GM23338 (cell line): ENCODE measurements around the gene PRDM11. TPM values are rescaled to one million over a fixed set of nuclear protein-coding genes. Genes with fewer than 3 reads are reported as not detected.

Experiments
- ATAC-seq: fragments of 200-7000 bp; cut with Tn5 transposase; 3 replicates; pipeline ENCODE4 v1.9.1; 2020
- DNase-seq: peaks from one replicate; pipeline ENCODE4 v3.0.0-alpha.2; 2015; ENCODE audit warnings: low spot score
- H2AFZ ChIP-seq: fragments of 200-600 bp; sonication (generic); 2 replicates; pipeline ENCODE4 v1.8.0; 2016; ENCODE audit warnings: antibody characterized with exemption, mild to moderate bottlenecking, moderate library complexity
- H3F3A ChIP-seq: fragments of 200-600 bp; sonication (generic); replicated peaks from 2 replicates; pipeline ENCODE4 v1.8.0; 2017; ENCODE audit warnings: antibody characterized with exemption, mixed run types, low read depth
- H3K27ac ChIP-seq: fragments of 200-600 bp; sonication (generic); 2 replicates; pipeline ENCODE4 v1.6.1; 2016; ENCODE audit warnings: low read depth
- H3K27me3 ChIP-seq: fragments of 200-600 bp; sonication (generic); 2 replicates; pipeline ENCODE4 v1.8.0; 2016; ENCODE audit warnings: mild to moderate bottlenecking, mixed run types, moderate library complexity; ENCODE audit not compliant: insufficient read depth
- H3K36me3 ChIP-seq: fragments of 200-600 bp; sonication (generic); 2 replicates; pipeline ENCODE4 v1.8.0; 2016; ENCODE audit warnings: mild to moderate bottlenecking; ENCODE audit not compliant: insufficient read depth
- H3K4me1 ChIP-seq: fragments of 200-600 bp; sonication (generic); 2 replicates; pipeline ENCODE4 v1.8.0; 2016; ENCODE audit warnings: mild to moderate bottlenecking, moderate library complexity; ENCODE audit not compliant: insufficient read depth
- H3K4me2 ChIP-seq: fragments of 200-600 bp; sonication (generic); 2 replicates; pipeline ENCODE4 v1.7.1; 2017; ENCODE audit warnings: mixed run types
- H3K4me3 ChIP-seq: fragments of 200-600 bp; sonication (generic); 2 replicates; pipeline ENCODE4 v1.6.1; 2016; ENCODE audit warnings: mixed run types
- H3K79me2 ChIP-seq: fragments of 200-600 bp; sonication (generic); replicated peaks from 2 replicates; pipeline ENCODE4 v1.8.0; 2017; ENCODE audit warnings: mild to moderate bottlenecking; ENCODE audit not compliant: insufficient read depth
- H3K9me2 ChIP-seq: fragments of 200-600 bp; sonication (generic); 2 replicates; pipeline ENCODE4 v1.8.0; 2017; ENCODE audit not compliant: insufficient read depth
- H4K20me1 ChIP-seq: fragments of 200-600 bp; sonication (generic); replicated peaks from 2 replicates; pipeline ENCODE4 v1.8.0; 2017; ENCODE audit warnings: mild to moderate bottlenecking; ENCODE audit not compliant: insufficient read depth
- H3K27ac Mint-ChIP-seq: 2 replicates; pipeline ENCODE4 v1.8.0; 2020; ENCODE audit warnings: inconsistent platforms, mild to moderate bottlenecking, moderate library complexity, mixed read lengths
- H3K27me3 Mint-ChIP-seq: 3 replicates; pipeline ENCODE4 v1.8.0; 2022; ENCODE audit warnings: low read depth, mild to moderate bottlenecking, moderate library complexity, mixed read lengths, inconsistent platforms; ENCODE audit not compliant: insufficient read depth, poor library complexity
- H3K36me3 Mint-ChIP-seq: 3 replicates; pipeline ENCODE4 v1.8.0; 2021; ENCODE audit warnings: low read depth, mild to moderate bottlenecking, inconsistent platforms, moderate library complexity, mixed read lengths
- H3K4me1 Mint-ChIP-seq: 3 replicates; pipeline ENCODE4 v1.8.0; 2020; ENCODE audit warnings: mild to moderate bottlenecking, inconsistent platforms, mixed read lengths
- H3K4me3 Mint-ChIP-seq: 3 replicates; pipeline ENCODE4 v1.8.0; 2021; ENCODE audit warnings: moderate library complexity, mild to moderate bottlenecking, inconsistent platforms, mixed read lengths
- H3K9me3 Mint-ChIP-seq: 3 replicates; pipeline ENCODE4 v1.8.0; 2020; ENCODE audit warnings: moderate library complexity, mild to moderate bottlenecking, inconsistent platforms, mixed read lengths
- ETS1 ChIP-seq: IDR thresholded peaks from 2 replicates; pipeline ENCODE4 v1.6.1; 2016; ENCODE audit warnings: antibody characterized with exemption
- EZH2phosphoT487 ChIP-seq: fragments of 200-600 bp; sonication (generic); IDR thresholded peaks from one replicate; pipeline ENCODE4 v1.8.1; 2018; ENCODE audit warnings: antibody characterized with exemption; ENCODE audit not compliant: unreplicated experiment
- JUNB ChIP-seq: IDR thresholded peaks from one replicate; pipeline ENCODE4 v1.6.1; 2016; ENCODE audit warnings: antibody characterized with exemption; ENCODE audit not compliant: unreplicated experiment
- NANOG ChIP-seq: IDR thresholded peaks from 2 replicates; pipeline ENCODE4 v1.6.1; 2016; ENCODE audit warnings: antibody characterized with exemption, borderline replicate concordance
- POLR2AphosphoS5 ChIP-seq: IDR thresholded peaks from 2 replicates; pipeline ENCODE4 v1.6.1; 2016; ENCODE audit warnings: antibody characterized with exemption, low read depth
- REST ChIP-seq: IDR thresholded peaks from one replicate; pipeline ENCODE4 v1.6.1; 2018; ENCODE audit warnings: antibody characterized with exemption; ENCODE audit not compliant: unreplicated experiment
- STAT1 ChIP-seq: IDR thresholded peaks from one replicate; pipeline ENCODE4 v1.6.1; 2016; ENCODE audit warnings: antibody characterized with exemption; ENCODE audit not compliant: unreplicated experiment
- ZNF114 ChIP-seq: fragments of 250-450 bp; sonication (Bioruptor Pico); IDR thresholded peaks from 2 replicates; pipeline ENCODE4 v1.5.0; 2020; ENCODE audit warnings: mild to moderate bottlenecking, moderate library complexity
- ZNF331 ChIP-seq: fragments of 250-450 bp; sonication (Bioruptor Pico); IDR thresholded peaks from 2 replicates; pipeline ENCODE4 v1.5.0; 2020; ENCODE audit warnings: low read depth, mild to moderate bottlenecking, moderate library complexity
- ZNF462 ChIP-seq: fragments of 250-450 bp; sonication (Bioruptor Pico); IDR thresholded peaks from 2 replicates; pipeline ENCODE4 v1.5.0; 2020; ENCODE audit warnings: mild to moderate bottlenecking, moderate library complexity
- polyA plus RNA-seq: library from polyadenylated mRNA; unstranded; fragments of >200 nt; fragmentation: Nextera tagmentation; extraction: Ambion mirVana; gene quantifications from 2 replicates; pipeline ENCODE4 v1.2.1, GENCODE V29; 2016
- total RNA-seq: library from RNA; depleted of rRNA; stranded (reverse); fragments of >200 nt; shearing (Covaris generic); gene quantifications from 2 replicates; pipeline ENCODE4 v1.2.3, GENCODE V29; 2014

Gene PRDM11
- total and polyA plus RNA-seq, 2 experiments from 2014 or later = 0.97 to 10.4 TPM

GRCh38 chr11:45158210-45158731 lies 11.8 kb downstream of the PRDM11 start:
- peak; percentile 61 for ATAC-seq
- Mint-ChIP-seq H3K4me3 (no peak overlapping the region), H3K9me3 (no peaks in the 10 kb centered on the region), H3K36me3 (no peaks in the 10 kb centered on the region), H3K27ac (no peak overlapping the region), H3K4me1 (peaks cover 4% of the 10 kb centered on the region; the same call in 2 of the 3 replicates), H3K27me3 (peaks cover 9% of the 10 kb centered on the region)
- no peak overlapping the region for H3K4me3 ChIP-seq
- H3F3A ChIP-seq = no peaks in the 10 kb centered on the region
- H3K9me2 ChIP-seq = no peaks in the 10 kb centered on the region
- H4K20me1 ChIP-seq = no peaks in the 10 kb centered on the region; the same call in none of the 2 replicates
- no peak overlapping the region for H3K4me2 ChIP-seq
- H3K4me1 ChIP-seq = no peaks in the 10 kb centered on the region
- DNase-seq = no peak
- H3K79me2 ChIP-seq = peaks cover 12% of the 10 kb centered on the region
- no peaks in the 10 kb centered on the region for H3K27me3 ChIP-seq
- no peaks in the 10 kb centered on the region for H3K36me3 ChIP-seq
- no peak for TF ChIP-seq EZH2phosphoT487
- TF ChIP-seq STAT1 = no peak
- TF ChIP-seq JUNB = no peak
- no peak overlapping the region for H3K27ac ChIP-seq
- H2AFZ ChIP-seq = no peak overlapping the region

GRCh38 chr11:45158891-45159605 lies 12.6 kb downstream of the PRDM11 start:
- peaks cover 4% of the 10 kb centered on the region; the same call in 2 of the 3 replicates for H3K4me1 Mint-ChIP-seq
- no peak overlapping the region for H3K4me2 ChIP-seq
- H3K79me2 ChIP-seq = peaks cover 10% of the 10 kb centered on the region
- H3K36me3 ChIP-seq = no peaks in the 10 kb centered on the region
- no peaks in the 10 kb centered on the region for H3K9me2 ChIP-seq
- no peak overlapping the region for H3K4me3 ChIP-seq
- H3K9me3 Mint-ChIP-seq = no peaks in the 10 kb centered on the region
- peaks cover 9% of the 10 kb centered on the region for H3K27me3 Mint-ChIP-seq
- H3K27ac Mint-ChIP-seq = no peak overlapping the region
- no peaks in the 10 kb centered on the region; the same call in none of the 2 replicates for H4K20me1 ChIP-seq
- H3K36me3 Mint-ChIP-seq = no peaks in the 10 kb centered on the region
- no peak for ATAC-seq
- H3K4me3 Mint-ChIP-seq = no peak overlapping the region
- no peaks in the 10 kb centered on the region for H3K4me1 ChIP-seq
- DNase-seq = no peak
- no peak overlapping the region for H3K27ac ChIP-seq
- no peaks in the 10 kb centered on the region for H3F3A ChIP-seq
- H3K27me3 ChIP-seq = no peaks in the 10 kb centered on the region
- H2AFZ ChIP-seq = no peak overlapping the region
- TF ChIP-seq POLR2AphosphoS5 (no peak), REST (no peak), NANOG (no peak), ZNF114 (CRISPR knock-in tag) (no peak), STAT1 (no peak), ZNF331 (CRISPR knock-in tag) (no peak), ETS1 (no peak), ZNF462 (CRISPR knock-in tag) (no peak)
